Thymus (tissue), 11 donors: ENCODE measurements around the gene NCAM1. TPM values are rescaled to one million over a fixed set of nuclear protein-coding genes. Genes with fewer than 3 reads are reported as not detected.

Experiments
- DNase-seq, 9 donors: peaks; one replicate each; pipeline ENCODE4 v3.0.0-alpha.2; 2013; ENCODE audit warnings: low spot score in 9 of 9, low read depth in 6 of 9, missing footprints in 1 of 9
- H3K27ac ChIP-seq, 2 donors: one replicate each; pipeline ENCODE4 v1.5.1; 2013; ENCODE audit warnings: control low read depth in 1 of 2, low read depth in 1 of 2, low read length in 1 of 2, mild to moderate bottlenecking in 1 of 2, moderate library complexity in 1 of 2
- H3K27me3 ChIP-seq, 2 donors: one replicate each; pipeline ENCODE4 v1.5.1; 2013; ENCODE audit warnings: low read length in 1 of 2; ENCODE audit not compliant: control insufficient read depth in 2 of 2, insufficient read depth in 1 of 2
- H3K36me3 ChIP-seq, 2 donors: one replicate each; pipeline ENCODE4 v1.5.1; 2013; ENCODE audit warnings: low read length in 1 of 2, mild to moderate bottlenecking in 1 of 2, moderate library complexity in 1 of 2; ENCODE audit not compliant: control insufficient read depth in 2 of 2, insufficient read depth in 2 of 2
- H3K4me1 ChIP-seq, 2 donors: one replicate each; pipeline ENCODE4 v1.5.1; 2013; ENCODE audit warnings: low read length in 2 of 2; ENCODE audit not compliant: control insufficient read depth in 2 of 2, insufficient read depth in 2 of 2
- H3K4me3 ChIP-seq, 2 donors: one replicate each; pipeline ENCODE4 v1.5.1; 2013; ENCODE audit warnings: low read length in 2 of 2, control low read depth in 1 of 2, mild to moderate bottlenecking in 1 of 2
- H3K9me3 ChIP-seq, 2 donors: one replicate each; pipeline ENCODE4 v1.5.1; 2013; ENCODE audit warnings: low read length in 1 of 2, mild to moderate bottlenecking in 1 of 2; ENCODE audit not compliant: control insufficient read depth in 2 of 2, insufficient read depth in 1 of 2
- WGBS: extraction: QIAGEN DNeasy Blood & Tissue Kit; methylation state at CpG from one replicate; pipeline ENCODE4 v1.1.7; 2013; 5-methylcytosine and 5-hydroxymethylcytosine counted together
- polyA plus RNA-seq: library from polyadenylated mRNA; stranded (reverse); fragments of 200-250 nt; gene quantifications from one replicate; pipeline ENCODE4 v1.2.3, GENCODE V29; 2013
- total RNA-seq: library from RNA; stranded (reverse); fragments of 120-200 nt; gene quantifications from one replicate; pipeline ENCODE4 v1.2.4, GENCODE V29; 2013
- donor health status: healthy.

Gene NCAM1
- total and polyA plus RNA-seq, 2 donors = 0.47 to 0.68 TPM

GRCh38 chr11:113141010-113141409 is 179.8 kb downstream of the NCAM1 start:
- Histone ChIP-seq H3K9me3 (no peaks in the 10 kb centered on the region), H3K4me3 (no peak overlapping the region), H3K27ac (no peak overlapping the region), H3K27me3 (peaks cover 0 to 6% of the 10 kb centered on the region in 2 donors), H3K4me1 (no peaks in the 10 kb centered on the region), H3K36me3 (no peaks in the 10 kb centered on the region)
- DNase-seq = no peak
- 94% methylated on average over 5 of the region's 5 CpGs for WGBS

GRCh38 chr11:113142508-113142907 is 181.3 kb downstream of the NCAM1 start:
- H3K4me3 ChIP-seq = no peak overlapping the region
- H3K27me3 ChIP-seq = peaks cover 0 to 6% of the 10 kb centered on the region in 2 donors
- 84% methylated on average over 6 of the region's 6 CpGs for WGBS
- H3K27ac ChIP-seq = no peak overlapping the region
- H3K4me1 ChIP-seq = no peaks in the 10 kb centered on the region
- no peaks in the 10 kb centered on the region for H3K9me3 ChIP-seq
- peak in 1 of 9 donors; percentile 6 for DNase-seq
- H3K36me3 ChIP-seq = no peaks in the 10 kb centered on the region

- no peaks in the 10 kb centered on the region for H3K4me1 ChIP-seq
- DNase-seq = no peak
Observed at GRCh38 chr11:113147249-113147648, 186.0 kb downstream of the NCAM1 start.

GRCh38 chr11:113148076-113148475 is 186.9 kb downstream of the NCAM1 start:
- no peak overlapping the region for H3K4me3 ChIP-seq
- H3K27me3 ChIP-seq = no peaks in the 10 kb centered on the region
- H3K4me1 ChIP-seq = no peaks in the 10 kb centered on the region
- no peak overlapping the region for H3K27ac ChIP-seq
- DNase-seq = no peak
- no peaks in the 10 kb centered on the region for H3K9me3 ChIP-seq
- 87% methylated on average over 9 of the region's 9 CpGs for WGBS
- no peaks in the 10 kb centered on the region for H3K36me3 ChIP-seq

More at GRCh38 chr11:113147249-113147648, 186.0 kb downstream of the NCAM1 start:
- H3K27ac ChIP-seq = no peak overlapping the region
- H3K4me3 ChIP-seq = no peak overlapping the region
- no peaks in the 10 kb centered on the region for H3K36me3 ChIP-seq
- no peaks in the 10 kb centered on the region for H3K27me3 ChIP-seq
- WGBS = 81% methylated on average over 8 of the region's 8 CpGs
- H3K9me3 ChIP-seq = no peaks in the 10 kb centered on the region

- Histone ChIP-seq H3K27me3 (no peaks in the 10 kb centered on the region), H3K9me3 (no peaks in the 10 kb centered on the region), H3K4me3 (no peak overlapping the region), H3K27ac (no peak overlapping the region), H3K4me1 (no peaks in the 10 kb centered on the region), H3K36me3 (no peaks in the 10 kb centered on the region)
- 93% methylated on average over 1 of the region's 1 CpG for WGBS
- no peak for DNase-seq
Observed at GRCh38 chr11:113148652-113149051, 187.4 kb downstream of the NCAM1 start.

- Histone ChIP-seq H3K36me3 (no peaks in the 10 kb centered on the region), H3K27me3 (no peaks in the 10 kb centered on the region), H3K4me1 (no peaks in the 10 kb centered on the region), H3K4me3 (no peak overlapping the region), H3K9me3 (no peaks in the 10 kb centered on the region), H3K27ac (no peak overlapping the region)
- DNase-seq = no peak
- WGBS = 93% methylated on average over 4 of the region's 4 CpGs
Observed at GRCh38 chr11:113151521-113151920, 190.3 kb downstream of the NCAM1 start.

- no peak for DNase-seq
- Histone ChIP-seq H3K27me3 (no peaks in the 10 kb centered on the region), H3K4me1 (no peaks in the 10 kb centered on the region), H3K27ac (no peak overlapping the region), H3K4me3 (no peak overlapping the region), H3K9me3 (no peaks in the 10 kb centered on the region), H3K36me3 (no peaks in the 10 kb centered on the region)
Observed at GRCh38 chr11:113152500-113152899, 191.3 kb downstream of the NCAM1 start.

GRCh38 chr11:113153847-113154246 is 192.6 kb downstream of the NCAM1 start:
- DNase-seq = no peak
- Histone ChIP-seq H3K27ac (no peak overlapping the region), H3K4me1 (no peaks in the 10 kb centered on the region), H3K9me3 (no peaks in the 10 kb centered on the region), H3K27me3 (no peaks in the 10 kb centered on the region), H3K4me3 (no peak overlapping the region), H3K36me3 (no peaks in the 10 kb centered on the region)
- 93% methylated on average over 2 of the region's 2 CpGs for WGBS

GRCh38 chr11:113159988-113160807 is 199.0 kb downstream of the NCAM1 start:
- WGBS = 94% methylated on average over 7 of the region's 7 CpGs
- no peaks in the 10 kb centered on the region for H3K4me1 ChIP-seq
- no peaks in the 10 kb centered on the region for H3K36me3 ChIP-seq
- no peaks in the 10 kb centered on the region for H3K9me3 ChIP-seq
- no peak overlapping the region for H3K4me3 ChIP-seq
- H3K27me3 ChIP-seq = no peaks in the 10 kb centered on the region
- no peak for DNase-seq
- no peak overlapping the region for H3K27ac ChIP-seq
